Activated naive CD4-positive, alpha-beta T cell treated with anti-CD3 and anti-CD28 coated beads for 36 hours (primary cell): ENCODE data around the gene MBNL1. TPM values are rescaled to one million over a fixed set of nuclear protein-coding genes. Genes with fewer than 3 reads are reported as not detected.

Source experiments
- CTCF ChIA-PET: fragments of 350-600 bp; sonication (Branson Sonifier 250); formaldehyde crosslinking; loops from one replicate; lab custom pipeline; 2021; ENCODE audit warnings: antibody characterized with exemption; lab: Charles Lee
- DNase-seq: peaks from one replicate; pipeline ENCODE4 v3.0.0-alpha.2; 2020
- H3K27ac Mint-ChIP-seq: one replicate; pipeline ENCODE4 v1.8.0; 2021; ENCODE audit warnings: mild to moderate bottlenecking, mixed read lengths
- H3K27me3 Mint-ChIP-seq: one replicate; pipeline ENCODE4 v1.8.0; 2021; ENCODE audit warnings: low read depth, mixed read lengths
- H3K36me3 Mint-ChIP-seq: one replicate; pipeline ENCODE4 v1.8.0; 2021; ENCODE audit warnings: low read depth, mixed read lengths
- H3K4me1 Mint-ChIP-seq: one replicate; pipeline ENCODE4 v1.8.0; 2021; ENCODE audit warnings: low read depth, mixed read lengths
- H3K4me3 Mint-ChIP-seq: one replicate; pipeline ENCODE4 v1.8.0; 2021; ENCODE audit warnings: mild to moderate bottlenecking, moderate library complexity, mixed read lengths
- H3K9me3 Mint-ChIP-seq: one replicate; pipeline ENCODE4 v1.8.0; 2021; ENCODE audit warnings: mixed read lengths
- intact Hi-C: fragments of 100-400 bp; cut with micrococcal nuclease; formaldehyde crosslinking; loops from one replicate; pipeline ENCODE4 v1.15.1; 2023
- total RNA-seq, 2 experiments: library from RNA; stranded (reverse); gene quantifications; one replicate each; pipeline ENCODE4 v1.2.3, GENCODE V29; 2021

Gene MBNL1
- total RNA-seq, 2 experiments from 2014 or later, result 387 to 391 TPM

DNA sequence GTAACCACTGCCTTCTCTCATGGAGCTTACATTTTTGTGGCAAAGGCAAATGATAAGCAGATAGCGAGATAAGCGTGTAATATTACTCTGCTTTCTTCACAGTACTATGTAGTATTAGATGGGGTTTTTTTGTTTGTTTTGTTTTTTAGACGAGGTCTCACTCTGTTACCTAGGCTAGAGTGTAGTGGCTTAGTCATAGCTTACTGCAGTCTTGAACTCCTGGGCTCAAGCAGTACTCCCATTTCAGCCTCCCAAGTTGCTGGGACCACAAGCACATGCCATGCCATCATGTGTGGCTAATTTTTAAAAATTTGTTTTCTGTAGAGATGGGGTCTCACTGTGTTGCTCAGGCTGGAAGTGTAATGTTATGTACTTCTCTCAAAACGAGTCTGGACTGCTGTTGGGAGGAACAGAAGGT lies 22.9 kb downstream of the MBNL1 start:
- Mint-ChIP-seq H3K4me3 (peak overlapping the region; percentile 19), H3K27ac (peak overlapping the region; percentile 68), H3K27me3 (no peaks in the 10 kb centered on the region), H3K9me3 (no peaks in the 10 kb centered on the region), H3K36me3 (peaks cover 7% of the 10 kb centered on the region), H3K4me1 (peaks cover 75% of the 10 kb centered on the region)
- DNase-seq, result no peak
- CTCF ChIA-PET, result interaction anchor here (1.1 to 1.2 kb wide), 4 partner anchors 9 to 181 kb away, joined by 3 to 5 read pairs (median 4); no protein-coding TSS in a partner anchor
- intact Hi-C loops, result loop anchor here (2.0 kb wide), 1 partner anchor 13 kb away; no protein-coding TSS in a partner anchor

DNA sequence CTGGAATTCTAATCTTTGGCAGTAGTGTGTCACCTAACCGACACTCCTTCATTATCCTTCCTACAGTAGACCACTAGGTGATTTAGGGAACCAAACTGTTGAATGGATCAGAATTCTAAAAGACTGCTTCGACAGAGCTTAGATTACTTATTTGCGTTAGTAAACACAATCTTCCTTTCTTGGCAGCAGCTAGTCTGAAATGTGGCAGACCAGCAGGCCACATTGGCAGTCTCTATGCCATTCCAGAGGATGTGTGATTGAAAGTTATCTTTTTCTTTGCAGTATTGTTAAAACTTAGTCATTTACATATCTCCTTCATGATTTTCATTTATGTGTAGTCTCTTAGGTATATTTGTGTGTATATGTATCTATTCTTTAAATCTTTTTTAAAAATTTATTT lies 23.6 kb downstream of the MBNL1 start:
- Mint-ChIP-seq H3K27me3 (no peaks in the 10 kb centered on the region), H3K36me3 (peaks cover 8% of the 10 kb centered on the region), H3K4me3 (no peak overlapping the region), H3K9me3 (no peaks in the 10 kb centered on the region), H3K4me1 (peaks cover 77% of the 10 kb centered on the region), H3K27ac (peak overlapping the region; percentile 68)
- CTCF ChIA-PET, result interaction anchor here (0.6 to 1.2 kb wide), 3 partner anchors 12 to 180 kb away, joined by 3 to 5 read pairs (median 5); no protein-coding TSS in a partner anchor
- intact Hi-C loops, result loop anchor here (2.0 kb wide), 1 partner anchor 14 kb away; no protein-coding TSS in a partner anchor
- DNase-seq, result no peak

DNA sequence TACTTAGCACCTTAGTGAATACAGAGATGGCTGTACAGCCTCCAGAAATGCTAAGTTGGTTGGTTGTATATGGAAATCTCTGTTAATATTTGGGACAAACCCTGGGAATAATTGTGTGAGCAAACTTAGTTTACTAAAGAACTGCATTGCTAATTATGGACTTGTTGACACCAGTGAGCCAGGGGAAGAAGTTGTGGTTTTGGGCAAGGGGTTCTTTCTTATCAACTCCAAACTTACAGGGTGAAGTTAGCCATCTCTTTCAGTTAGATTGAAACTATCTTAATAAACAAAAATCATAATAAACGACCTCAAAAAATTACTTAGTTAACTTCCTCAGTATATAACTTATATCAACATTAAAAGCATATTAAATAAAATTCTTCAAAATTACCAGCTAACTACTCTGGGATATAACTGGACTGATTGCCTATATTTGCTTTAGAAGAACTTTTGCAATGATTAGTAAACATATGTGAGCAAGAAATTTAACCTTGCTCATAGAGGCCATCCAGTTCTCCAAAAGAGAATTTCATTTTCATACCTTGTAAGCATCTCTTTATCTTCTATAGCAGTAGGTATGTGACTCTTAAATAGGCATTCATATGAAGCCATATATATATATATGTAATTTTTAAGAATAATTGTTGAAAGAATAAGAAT lies 24.7 kb downstream of the MBNL1 start:
- Mint-ChIP-seq H3K27me3 (no peaks in the 10 kb centered on the region), H3K9me3 (no peaks in the 10 kb centered on the region), H3K36me3 (peaks cover 9% of the 10 kb centered on the region), H3K4me3 (no peak overlapping the region), H3K4me1 (peaks cover 78% of the 10 kb centered on the region), H3K27ac (peak overlapping the region; percentile 67)
- intact Hi-C loops, result loop anchor here (1.0 to 2.0 kb wide), 2 partner anchors 8 to 15 kb away; no protein-coding TSS in a partner anchor
- no peak for DNase-seq
- CTCF ChIA-PET, result no interaction called here

DNA sequence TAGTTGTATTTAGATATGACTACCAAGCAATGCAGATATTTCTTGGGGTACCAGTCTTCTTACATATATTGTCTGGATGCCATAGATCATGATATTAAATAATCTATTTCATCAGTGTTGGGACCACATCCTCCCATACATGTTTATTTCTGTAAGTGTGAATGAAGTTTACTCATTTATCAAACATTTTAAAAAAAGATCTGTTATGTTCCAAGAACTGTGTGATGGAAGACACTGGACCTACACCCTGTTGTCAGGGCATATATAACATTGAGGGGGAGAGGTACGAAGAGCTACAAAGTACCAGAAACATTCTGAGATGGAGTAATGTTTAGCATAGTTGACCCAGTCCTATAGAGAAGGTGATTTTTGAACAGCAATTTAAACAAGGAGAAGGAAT lies 26.6 kb downstream of the MBNL1 start:
- intact Hi-C loops, result no loop called here
- Mint-ChIP-seq H3K36me3 (peaks cover 25% of the 10 kb centered on the region), H3K9me3 (no peaks in the 10 kb centered on the region), H3K4me1 (peaks cover 83% of the 10 kb centered on the region), H3K27ac (peak overlapping the region; percentile 72), H3K27me3 (no peaks in the 10 kb centered on the region), H3K4me3 (no peak overlapping the region)
- DNase-seq, result no peak
- CTCF ChIA-PET, result interaction anchor here (0.7 kb wide), 1 partner anchor 13 kb away, joined by 4 read pairs; no protein-coding TSS in a partner anchor

DNA sequence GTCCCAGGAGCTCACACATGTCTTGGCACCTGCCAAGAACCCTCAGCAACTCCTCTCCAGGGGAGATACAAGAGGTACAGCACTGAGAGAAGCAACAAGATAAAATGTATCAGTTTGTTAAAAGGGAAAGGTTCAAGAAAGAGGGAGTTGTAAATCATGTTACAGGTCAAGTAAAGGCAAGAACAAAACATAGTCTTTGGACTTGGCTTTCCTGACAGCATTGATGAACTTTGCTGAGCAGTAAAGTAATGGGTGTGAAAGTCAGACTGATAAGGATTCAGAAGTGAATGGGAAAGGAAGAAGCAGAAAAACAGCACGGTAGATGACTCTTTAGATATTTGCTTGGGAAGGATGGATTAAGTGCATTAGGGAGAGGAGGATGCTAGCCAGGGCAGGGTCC lies 27.1 kb downstream of the MBNL1 start:
- Mint-ChIP-seq H3K27ac (peak overlapping the region; percentile 72), H3K4me1 (peaks cover 83% of the 10 kb centered on the region), H3K27me3 (no peaks in the 10 kb centered on the region), H3K9me3 (no peaks in the 10 kb centered on the region), H3K4me3 (no peak overlapping the region), H3K36me3 (peaks cover 29% of the 10 kb centered on the region)
- CTCF ChIA-PET, result interaction anchor here (0.7 kb wide), 1 partner anchor 13 kb away, joined by 4 read pairs; no protein-coding TSS in a partner anchor
- intact Hi-C loops, result no loop called here
- no peak for DNase-seq

DNA sequence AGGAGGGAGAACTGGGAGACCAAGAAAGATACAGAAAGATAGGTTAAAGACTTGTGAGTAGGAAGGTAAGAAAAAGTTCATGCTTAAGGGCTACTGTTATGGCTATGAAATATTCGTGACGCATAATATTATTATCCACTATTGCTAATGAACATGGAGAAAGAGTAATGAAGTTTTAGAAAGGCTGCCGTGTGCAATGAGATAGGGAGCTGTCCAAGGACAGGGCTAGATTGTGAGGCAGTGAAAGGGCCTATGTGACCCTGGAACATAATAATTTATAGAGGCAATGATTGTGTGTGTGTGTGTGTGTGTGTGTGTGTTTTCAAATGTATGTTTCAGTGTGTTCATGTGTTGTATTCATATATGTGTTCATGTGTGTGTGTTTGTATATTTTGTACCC lies 27.7 kb downstream of the MBNL1 start:
- no peaks in the 10 kb centered on the region for H3K9me3 Mint-ChIP-seq
- DNase-seq, result no peak
- peaks cover 84% of the 10 kb centered on the region for H3K4me1 Mint-ChIP-seq
- peaks cover 32% of the 10 kb centered on the region for H3K36me3 Mint-ChIP-seq
- H3K4me3 Mint-ChIP-seq, result no peak overlapping the region
- H3K27me3 Mint-ChIP-seq, result no peaks in the 10 kb centered on the region
- intact Hi-C loops, result no loop called here
- H3K27ac Mint-ChIP-seq, result peak overlapping the region; percentile 72
- CTCF ChIA-PET, result interaction anchor here (0.5 to 1.0 kb wide), 3 partner anchors 20 to 51 kb away, joined by 3 read pairs; no protein-coding TSS in a partner anchor

DNA sequence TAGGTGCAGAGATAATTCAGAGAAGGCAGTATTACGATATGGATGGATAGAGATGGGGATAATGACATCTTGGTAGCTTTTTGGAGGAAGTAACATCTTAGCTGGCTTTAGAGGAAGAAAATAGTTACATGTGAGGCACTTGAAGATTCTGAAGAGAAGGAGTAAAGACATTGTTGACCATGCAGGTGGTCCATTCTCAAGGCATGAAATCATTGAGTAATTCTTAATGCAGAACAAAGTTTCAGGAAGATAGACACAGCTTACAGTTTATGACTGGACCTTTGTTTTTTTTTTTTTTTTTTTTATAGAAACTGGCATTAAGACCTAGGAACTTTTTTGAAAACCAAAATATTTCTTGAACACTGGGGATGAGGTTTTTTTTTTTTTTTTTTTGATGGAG lies 28.2 kb downstream of the MBNL1 start:
- no peaks in the 10 kb centered on the region for H3K27me3 Mint-ChIP-seq
- CTCF ChIA-PET, result interaction anchor here (0.5 to 1.1 kb wide), 7 partner anchors 11 to 117 kb away, joined by 3 to 4 read pairs (median 3); no protein-coding TSS in a partner anchor
- intact Hi-C loops, result no loop called here
- H3K9me3 Mint-ChIP-seq, result no peaks in the 10 kb centered on the region
- peaks cover 38% of the 10 kb centered on the region for H3K36me3 Mint-ChIP-seq
- H3K4me3 Mint-ChIP-seq, result no peak overlapping the region
- peak overlapping the region; percentile 72 for H3K27ac Mint-ChIP-seq
- H3K4me1 Mint-ChIP-seq, result peaks cover 84% of the 10 kb centered on the region
- DNase-seq, result no peak

DNA sequence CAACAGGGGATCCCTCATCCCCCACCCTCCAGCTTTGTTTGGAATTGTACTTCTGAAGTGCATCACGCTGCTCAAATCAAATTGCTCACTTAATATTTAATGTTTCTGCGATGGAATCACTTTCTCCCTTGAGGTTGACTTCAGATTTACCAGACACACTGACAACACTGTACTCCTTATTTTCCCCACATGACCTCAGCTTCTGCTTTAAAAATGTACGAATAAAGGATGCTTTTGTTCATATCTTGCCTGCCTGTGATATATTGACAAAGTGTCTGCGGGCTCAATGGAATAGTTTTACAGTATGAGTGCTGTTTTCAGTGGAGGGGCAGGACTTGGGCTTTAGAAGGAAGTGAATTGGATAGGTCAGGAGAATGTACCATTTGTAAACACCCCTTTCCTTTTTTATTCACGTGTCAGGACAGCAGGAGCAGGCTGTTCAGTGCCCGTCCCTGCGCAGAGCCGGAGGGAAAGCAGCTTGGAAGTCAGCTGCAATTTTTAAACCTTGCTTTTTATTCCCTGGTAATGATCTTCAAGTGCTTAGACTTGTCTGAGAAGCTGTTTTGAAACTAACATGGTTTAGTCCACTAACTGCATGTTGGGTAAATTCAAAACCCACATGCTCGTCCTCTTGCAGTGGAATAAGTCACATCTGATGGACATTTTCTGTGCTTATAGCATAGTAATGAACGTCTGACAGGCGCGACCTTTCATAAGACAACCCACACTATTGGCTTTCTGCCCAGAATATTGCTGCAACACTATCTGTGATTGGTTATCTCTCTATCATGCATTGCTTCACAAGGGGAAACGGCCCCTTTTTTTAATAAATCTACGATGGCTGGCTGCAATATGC lies 29.9 kb downstream of the MBNL1 start:
- CTCF ChIA-PET, result interaction anchor here (1.2 kb wide), 1 partner anchor 65 kb away, joined by 4 read pairs; no protein-coding TSS in a partner anchor
- H3K4me1 Mint-ChIP-seq, result peaks cover 82% of the 10 kb centered on the region
- H3K36me3 Mint-ChIP-seq, result peaks cover 40% of the 10 kb centered on the region
- H3K27me3 Mint-ChIP-seq, result no peaks in the 10 kb centered on the region
- H3K27ac Mint-ChIP-seq, result peak overlapping the region; percentile 77
- peak overlapping the region; percentile 70 for H3K4me3 Mint-ChIP-seq
- DNase-seq, result peak; percentile 57
- H3K9me3 Mint-ChIP-seq, result no peaks in the 10 kb centered on the region
- intact Hi-C loops, result no loop called here

DNA sequence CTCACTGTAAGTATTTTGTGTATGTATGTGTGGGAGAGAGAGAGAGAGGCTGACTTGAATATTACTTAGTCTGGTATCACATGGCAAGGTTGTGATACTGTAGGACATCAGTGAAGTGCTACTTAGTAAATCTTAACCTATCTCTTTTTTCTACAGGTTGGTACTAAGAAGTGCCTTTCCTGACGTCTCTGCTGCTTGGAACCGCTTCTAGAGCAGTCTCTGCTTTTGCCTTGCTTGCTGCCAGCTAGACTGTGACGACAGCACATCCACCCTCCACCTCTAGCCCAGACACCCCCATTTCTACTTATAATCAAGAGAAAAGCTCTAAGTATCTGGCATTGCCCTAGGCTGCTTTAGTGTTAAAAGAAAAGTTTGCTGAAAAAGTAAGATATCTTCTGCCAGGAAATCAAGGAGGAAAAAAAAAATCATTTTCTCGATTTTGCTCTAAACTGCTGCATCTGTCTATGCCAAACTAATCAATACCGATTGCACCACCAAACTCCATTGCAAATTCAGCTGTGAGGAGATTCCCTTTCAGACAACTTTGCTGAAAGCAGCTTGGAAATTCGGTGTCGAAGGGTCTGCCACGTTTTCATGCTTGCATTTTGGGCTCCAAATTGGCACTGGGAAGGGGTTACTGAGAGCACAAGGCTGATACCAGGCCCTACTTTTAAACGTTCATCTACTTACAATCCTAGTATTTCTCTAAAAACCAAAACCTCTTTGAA lies 30.7 kb downstream of the MBNL1 start:
- Mint-ChIP-seq H3K27ac (peak overlapping the region; percentile 77), H3K9me3 (no peaks in the 10 kb centered on the region), H3K4me1 (peaks cover 86% of the 10 kb centered on the region), H3K27me3 (no peaks in the 10 kb centered on the region), H3K4me3 (peak overlapping the region; percentile 70), H3K36me3 (peaks cover 40% of the 10 kb centered on the region)
- CTCF ChIA-PET, result interaction anchor here (1.2 to 1.6 kb wide), 2 partner anchors 65 to 144 kb away, joined by 4 read pairs; no protein-coding TSS in a partner anchor
- intact Hi-C loops, result no loop called here
- DNase-seq, result no peak

DNA sequence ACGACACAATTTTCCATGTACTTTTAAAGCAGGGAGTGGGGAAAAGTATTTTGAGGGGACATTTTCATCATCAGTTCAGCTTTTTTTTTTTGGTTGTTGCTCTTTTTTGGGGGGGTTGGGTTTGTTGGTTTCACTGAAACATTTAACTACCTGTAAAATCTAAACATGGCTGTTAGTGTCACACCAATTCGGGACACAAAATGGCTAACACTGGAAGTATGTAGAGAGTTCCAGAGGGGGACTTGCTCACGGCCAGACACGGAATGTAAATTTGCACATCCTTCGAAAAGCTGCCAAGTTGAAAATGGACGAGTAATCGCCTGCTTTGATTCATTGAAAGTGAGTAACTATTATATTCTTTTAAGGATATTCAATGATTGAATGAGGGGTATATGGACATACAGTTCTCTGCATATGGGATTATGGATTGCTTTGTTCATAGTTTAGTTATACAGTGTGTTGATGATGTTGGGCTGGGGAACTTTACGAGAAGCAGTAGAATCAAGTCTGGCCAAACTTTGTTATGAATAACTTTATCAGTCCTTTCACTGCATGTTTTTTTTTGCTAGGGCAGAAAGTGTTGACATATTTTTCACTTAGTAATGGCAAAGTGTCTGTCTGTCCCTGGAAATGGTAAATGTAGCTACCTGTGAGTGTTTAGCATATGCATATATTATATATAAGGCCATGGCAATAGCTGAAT lies 31.5 kb downstream of the MBNL1 start:
- peaks cover 90% of the 10 kb centered on the region for H3K4me1 Mint-ChIP-seq
- H3K27ac Mint-ChIP-seq, result peak overlapping the region; percentile 77
- peaks cover 44% of the 10 kb centered on the region for H3K36me3 Mint-ChIP-seq
- no peak for DNase-seq
- intact Hi-C loops, result loop anchor here (2.0 kb wide), 1 partner anchor 15 kb away; no protein-coding TSS in a partner anchor
- peak overlapping the region; percentile 20 for H3K4me3 Mint-ChIP-seq
- H3K27me3 Mint-ChIP-seq, result no peaks in the 10 kb centered on the region
- H3K9me3 Mint-ChIP-seq, result no peaks in the 10 kb centered on the region
- CTCF ChIA-PET, result interaction anchor here (0.6 to 1.6 kb wide), 4 partner anchors 9 to 144 kb away, joined by 3 to 4 read pairs (median 4); no protein-coding TSS in a partner anchor

DNA sequence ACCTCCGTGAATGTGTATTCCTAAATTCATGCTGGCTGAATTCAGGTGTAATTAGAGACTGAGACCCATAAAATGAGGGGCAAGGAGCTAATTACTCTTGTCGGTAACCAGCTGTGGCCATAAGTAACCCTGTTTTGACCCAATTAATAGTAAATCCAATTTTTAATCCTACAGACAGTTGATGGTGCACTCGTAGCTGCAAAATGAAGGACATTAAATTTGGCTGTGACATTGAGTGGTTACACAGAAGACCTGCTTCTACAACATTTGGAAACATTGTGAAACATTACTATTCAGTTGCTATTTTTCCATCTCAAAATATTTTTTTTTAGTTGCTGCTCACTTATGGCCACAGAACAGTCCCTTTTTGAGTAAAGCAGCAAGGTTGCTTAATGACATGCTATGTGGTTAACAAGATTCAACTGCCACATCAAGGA lies 33.0 kb downstream of the MBNL1 start:
- DNase-seq, result no peak
- no peaks in the 10 kb centered on the region for H3K27me3 Mint-ChIP-seq
- H3K4me1 Mint-ChIP-seq, result peaks cover 88% of the 10 kb centered on the region
- H3K9me3 Mint-ChIP-seq, result no peaks in the 10 kb centered on the region
- intact Hi-C loops, result loop anchor here (1.0 to 2.0 kb wide), 4 partner anchors 8 to 30 kb away; no protein-coding TSS in a partner anchor
- peaks cover 53% of the 10 kb centered on the region for H3K36me3 Mint-ChIP-seq
- peak overlapping the region; percentile 74 for H3K27ac Mint-ChIP-seq
- H3K4me3 Mint-ChIP-seq, result peak overlapping the region; percentile 20
- CTCF ChIA-PET, result interaction anchor here (0.7 kb wide), 1 partner anchor 171 kb away, joined by 3 read pairs; no protein-coding TSS in a partner anchor
